Stimulated activated CD8-positive, alpha-beta memory T cell treated with anti-CD3 and anti-CD28 coated beads, Interleukin-15, amount 100 ng/mL, for 24 hours (primary cell): ENCODE measurements around the gene G6PC2.

ENCODE experiments used
- DNase-seq: peaks from one replicate; pipeline ENCODE4 v3.0.0-alpha.2; 2020; ENCODE audit warnings: low read depth

G6PC2 gene

DNA sequence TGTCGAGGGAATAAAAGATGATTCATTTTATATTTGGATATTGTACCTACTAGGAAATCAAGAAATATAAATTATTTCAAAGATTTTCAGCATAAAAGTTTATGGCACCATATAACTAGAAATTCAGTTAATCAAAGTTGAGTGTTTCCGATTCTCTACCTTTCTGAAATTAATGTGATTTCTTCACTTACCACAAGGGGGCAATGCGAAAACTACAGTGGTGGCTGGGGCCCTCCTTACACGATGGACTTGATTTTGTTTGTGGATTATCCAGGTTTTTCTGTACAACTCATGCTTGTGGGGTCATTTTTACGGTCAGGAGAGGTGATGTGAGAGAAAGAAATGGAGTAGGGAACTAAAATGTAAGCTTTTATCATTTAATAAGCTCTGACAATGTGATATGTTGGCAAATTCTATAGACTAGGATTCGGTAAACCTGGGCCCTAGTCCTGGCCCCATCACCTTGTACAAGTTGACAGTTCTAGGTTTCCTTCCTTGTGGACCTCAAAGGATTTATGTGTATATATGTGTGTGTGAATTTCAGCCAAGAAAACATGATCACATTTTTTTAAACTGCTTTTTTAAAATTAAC lies 47.6 kb downstream of the G6PC2 start:
- DNase-seq: no peak

DNA sequence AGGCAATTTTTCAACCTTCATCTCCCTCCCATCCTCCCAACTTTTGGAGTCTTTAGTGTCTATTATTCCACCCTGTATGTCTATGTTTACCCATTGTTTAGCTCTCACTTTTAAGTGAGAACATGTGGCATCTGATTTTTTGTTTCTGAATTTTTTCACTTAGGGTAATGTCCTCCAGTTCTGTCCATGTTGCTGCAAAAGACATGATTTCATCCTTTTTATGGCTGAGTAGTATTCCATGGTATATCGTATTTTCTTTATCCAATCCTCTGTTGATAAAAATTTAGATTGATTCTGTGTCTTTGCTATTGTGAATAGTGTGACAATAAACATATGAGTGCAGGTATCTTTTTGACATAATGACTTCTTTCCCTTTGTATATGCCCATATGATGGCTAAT lies 48.2 kb downstream of the G6PC2 start:
- no peak for DNase-seq

DNA sequence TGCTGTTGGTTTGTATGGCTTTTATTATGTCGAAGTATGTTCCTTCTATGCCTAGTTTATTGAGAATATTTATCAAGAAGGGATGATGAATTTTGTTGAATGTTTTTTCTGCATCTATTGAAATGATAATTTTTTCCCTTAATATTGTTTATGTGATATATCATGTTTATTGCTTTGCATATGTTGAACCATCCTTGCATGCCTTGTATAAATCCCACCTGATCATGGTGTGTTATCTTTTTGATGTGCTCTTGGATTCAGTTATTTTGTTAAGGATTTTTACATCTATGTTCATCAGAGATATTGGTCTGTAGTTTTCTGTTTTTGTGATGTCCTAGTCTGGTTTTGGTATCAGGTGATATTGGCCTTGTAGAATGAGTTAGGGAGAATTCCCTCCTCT lies 50.8 kb downstream of the G6PC2 start:
- no peak for DNase-seq

DNA sequence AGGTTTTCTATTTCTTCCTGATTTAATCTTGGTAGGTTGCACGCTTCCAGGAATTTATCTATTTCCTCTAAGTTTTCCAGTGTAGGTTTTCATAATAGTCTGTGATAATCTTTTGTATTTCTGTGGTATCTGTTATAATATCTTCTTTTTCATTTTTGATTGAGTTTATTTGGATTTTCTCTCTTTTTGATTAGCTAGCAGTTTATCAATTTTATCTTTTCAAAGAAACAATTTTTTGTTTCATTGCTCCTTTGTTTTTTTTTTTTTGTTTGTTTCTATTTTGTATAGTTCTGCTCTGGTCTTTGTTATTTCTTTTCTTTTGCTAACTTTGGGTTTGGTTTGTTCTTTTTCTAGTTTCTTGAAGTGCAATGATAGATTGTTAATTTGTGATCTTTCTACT lies 51.3 kb downstream of the G6PC2 start:
- no peak for DNase-seq

DNA sequence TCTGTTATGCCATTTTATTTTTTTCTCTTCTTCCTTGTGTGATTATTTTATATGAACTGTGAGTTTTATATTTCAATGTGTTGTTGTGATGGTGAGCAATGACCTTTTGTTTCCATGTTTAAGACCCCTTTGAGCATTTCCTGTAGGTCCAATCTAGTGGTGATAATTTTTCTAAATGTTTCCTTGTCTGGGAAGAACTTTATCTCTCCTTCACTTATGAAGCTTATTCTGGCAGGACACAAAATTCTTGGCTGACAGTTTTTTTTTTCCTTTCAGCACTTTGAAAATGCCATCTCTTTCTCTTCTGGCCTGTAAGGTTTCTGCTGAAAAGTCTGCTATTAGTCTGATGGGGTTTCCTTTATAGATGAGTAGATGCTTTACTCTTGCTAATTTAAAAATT lies 53.2 kb downstream of the G6PC2 start:
- DNase-seq: no peak

DNA sequence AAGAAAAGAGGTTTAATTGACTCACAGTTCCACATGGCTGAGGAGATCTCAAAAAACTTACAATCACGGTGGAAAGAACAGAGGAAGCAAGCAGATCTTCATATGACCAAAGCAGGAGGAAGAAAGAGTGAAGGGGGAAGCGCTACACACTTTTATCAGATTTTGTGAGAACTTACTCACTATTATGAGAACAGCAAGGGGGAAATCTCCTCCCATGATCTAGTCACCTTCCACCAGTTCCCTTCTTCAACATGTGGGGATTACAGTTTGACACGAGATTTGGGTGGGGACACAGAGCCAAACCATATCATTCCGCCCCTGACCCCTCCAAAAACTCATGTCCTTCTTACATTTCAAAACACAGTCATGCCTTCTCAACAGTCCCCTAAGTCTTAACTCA lies 54.2 kb downstream of the G6PC2 start:
- DNase-seq: no peak

DNA sequence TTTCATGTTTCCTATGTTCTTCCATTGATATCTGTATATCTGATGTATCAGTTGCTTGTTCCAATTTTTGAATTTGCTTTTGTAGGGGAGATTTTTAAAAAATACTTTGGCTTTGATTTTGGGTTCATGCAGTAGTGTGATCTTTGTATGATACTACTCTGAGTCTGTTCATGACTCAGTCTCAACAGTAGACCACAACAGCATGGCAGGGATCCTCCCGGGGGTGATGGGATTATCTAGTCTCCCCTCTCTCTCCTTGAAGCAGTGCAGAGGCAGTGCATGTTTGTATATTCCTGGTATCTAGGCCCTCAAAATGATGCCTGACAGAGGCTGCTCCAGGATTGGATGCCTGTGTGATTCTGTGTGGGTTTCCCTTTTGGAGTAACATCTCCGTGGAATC lies 55.3 kb downstream of the G6PC2 start:
- DNase-seq: no peak
